Epithelial cell of esophagus (primary cell): ENCODE data around the gene ANAPC7.
A peak's percentile ranks its signal among the peaks of the same experiment; 100 is the strongest.
"Not testable (repeated sequence)": the region's sequence is repeated elsewhere in the genome, so short reads cannot be mapped to it uniquely, and the experiment has no call there.

Experiments used
- DNase-seq: peaks from one replicate; pipeline ENCODE4 v3.0.0; 2010; ENCODE audit warnings: low read depth
- H3K4me3 ChIP-seq: 2 replicates; pipeline ENCODE4 v1.5.1; 2011; ENCODE audit warnings: mild to moderate bottlenecking, low read length, control low read depth
- CTCF ChIP-seq: IDR thresholded peaks from 2 replicates; pipeline ENCODE4 v1.5.1; 2011; ENCODE audit warnings: low read depth, mild to moderate bottlenecking, low read length, control low read depth, inconsistent platforms; ENCODE audit not compliant: insufficient read depth; ENCODE audit errors: missing control alignments

The ANAPC7 gene

GRCh38 chr12:110403146-110403975, at the start of gene ANAPC7:
ANAPC7 (minus strand) TSS chr12:110403708; CDS start chr12:110403627, 81 bp downstream.
- peak; percentile 94 for DNase-seq
- TF ChIP-seq CTCF: no peak
- peak within 1 kb of the TSS; percentile 95 for H3K4me3 ChIP-seq

GRCh38 chr12:110451263-110451662, 47.8 kb upstream of the ANAPC7 start:
- no peak for TF ChIP-seq CTCF
- DNase-seq: no peak
- no peak overlapping the region for H3K4me3 ChIP-seq

GRCh38 chr12:110449799-110450497, 46.4 kb upstream of the ANAPC7 start, which contains the start of gene ARPC3:
ARPC3 (minus strand) TSS chr12:110450337; CDS start chr12:110450260, 77 bp downstream.
- TF ChIP-seq CTCF: peak; percentile 83
- peak within 1 kb of the TSS; percentile 91 for H3K4me3 ChIP-seq
- peak; percentile 97 for DNase-seq

- DNase-seq: peak; percentile 33
- H3K4me3 ChIP-seq: no peak overlapping the region
- TF ChIP-seq CTCF: no peak
Measured at GRCh38 chr12:110444455-110444854, 40.9 kb upstream of the ANAPC7 start.

- no peak for TF ChIP-seq CTCF
- peak; percentile 16 for DNase-seq
Measured at GRCh38 chr12:110436231-110436630, 32.7 kb upstream of the ANAPC7 start.

GRCh38 chr12:110431957-110432587, 28.6 kb upstream of the ANAPC7 start:
- peak overlapping the region; percentile 37 for H3K4me3 ChIP-seq
- TF ChIP-seq CTCF: no peak
- DNase-seq: no peak

More at GRCh38 chr12:110436231-110436630, 32.7 kb upstream of the ANAPC7 start:
- no peak overlapping the region for H3K4me3 ChIP-seq

GRCh38 chr12:110429676-110430075, 26.2 kb upstream of the ANAPC7 start:
- DNase-seq: not testable (repeated sequence)

More at GRCh38 chr12:110429676-110430075, 26.2 kb upstream of the ANAPC7 start:
- not testable (repeated sequence) for H3K4me3 ChIP-seq
